ENCODE measurements around the gene SFRP2. TPM values are rescaled to one million over a fixed set of nuclear protein-coding genes. Genes with fewer than 3 reads are reported as not detected.

SFRP2 gene
- total RNA-seq, 1 experiment from 2014 or later: 0.26 TPM

- no peaks in the 10 kb centered on the region for H3K4me1 ChIP-seq (ENCODE audit: control insufficient read depth, insufficient read depth, low read length)
- ChIA-PET POLR2A (no interaction called here), CTCF (no interaction called here)
- no peaks in the 10 kb centered on the region for H3K9me3 ChIP-seq (ENCODE audit: control insufficient read depth, insufficient read depth, low read depth, low read length)
- peaks cover 6% of the 10 kb centered on the region for H3K27me3 ChIP-seq (ENCODE audit: control insufficient read depth, insufficient read depth, low read length)
- ATAC-seq: no peak
- intact Hi-C loops (cut with micrococcal nuclease; ENCODE audit: unreplicated experiment) (loop anchor here (10.0 kb wide), 1 partner anchor 216 kb away; no protein-coding TSS in a partner anchor), in situ Hi-C loops (cut with HindIII; ENCODE audit: low pct_unique_long_range_greater_than_20kb, low sequenced_read_pairs) (no loop called here)
- TF ChIP-seq SIN3A (IDR thresholded peaks at IDR 0.05; ENCODE audit: borderline replicate concordance, insufficient read depth, low read depth, low read length) (no peak), TCF7L2 (IDR thresholded peaks at IDR 0.05; ENCODE audit: low read depth, low read length) (no peak), POLR2AphosphoS5 (IDR thresholded peaks at IDR 0.05; ENCODE audit: low read depth, low read length) (no peak), REST (IDR thresholded peaks at IDR 0.05; ENCODE audit: insufficient read depth in 1 of 2, low read depth in 2 of 2, low read length in 1 of 2) (no peak), CTCF (IDR thresholded peaks at IDR 0.05) (no peak)
- DNase-seq (ENCODE audit: low read depth, low spot score): no peak
- no peak overlapping the region for H3K27ac ChIP-seq (ENCODE audit: low read length)
- no TSS peak for BruUV-seq (replicated peaks)
- H3K36me3 ChIP-seq (ENCODE audit: control insufficient read depth, insufficient read depth, low read length): no peaks in the 10 kb centered on the region; the same call in 1 of the 2 replicates
- H3K4me3 ChIP-seq (ENCODE audit: low read depth in 2 of 2, low read length in 2 of 2): no peak overlapping the region
These were observed 10.2 kb upstream of the SFRP2 start for GRCh38 chr4:153798901-153799693.

DNA sequence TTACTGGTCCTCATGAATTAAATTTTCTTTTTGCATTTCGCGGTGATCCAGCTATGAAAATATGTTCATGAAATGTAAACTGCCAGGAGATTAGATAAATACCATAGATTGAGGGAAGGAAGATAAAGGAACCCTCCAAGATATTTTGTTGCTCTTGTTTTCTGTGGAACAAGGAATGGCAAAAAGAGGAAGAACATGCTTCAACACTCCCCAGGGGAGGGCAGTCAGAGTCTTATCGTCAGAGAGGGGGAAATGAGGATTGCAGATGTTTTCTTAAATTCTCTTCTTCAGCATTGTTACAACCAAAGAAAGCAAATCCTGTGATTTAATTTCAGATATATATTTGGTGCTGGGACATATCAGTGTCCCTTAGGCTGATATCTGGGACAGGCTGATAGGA lies 9.5 kb upstream of the SFRP2 start:
- Histone ChIP-seq H3K36me3 (ENCODE audit: control insufficient read depth, insufficient read depth, low read length) (no peaks in the 10 kb centered on the region; the same call in 1 of the 2 replicates), H3K4me1 (ENCODE audit: control insufficient read depth, insufficient read depth, low read length) (no peaks in the 10 kb centered on the region), H3K27ac (ENCODE audit: low read length) (no peak overlapping the region), H3K27me3 (ENCODE audit: control insufficient read depth, insufficient read depth, low read length) (peaks cover 6% of the 10 kb centered on the region), H3K9me3 (ENCODE audit: control insufficient read depth, insufficient read depth, low read depth, low read length) (no peaks in the 10 kb centered on the region), H3K4me3 (ENCODE audit: low read depth in 2 of 2, low read length in 2 of 2) (no peak overlapping the region)
- DNase-seq (ENCODE audit: low read depth, low spot score) (no peak), ATAC-seq (no peak)
- no TSS peak for BruUV-seq (replicated peaks)
- intact Hi-C loops (cut with micrococcal nuclease; ENCODE audit: unreplicated experiment): loop anchor here (10.0 kb wide), 1 partner anchor 216 kb away; no protein-coding TSS in a partner anchor
- in situ Hi-C loops (cut with HindIII; ENCODE audit: low pct_unique_long_range_greater_than_20kb, low sequenced_read_pairs): no loop called here
- no peak for TF ChIP-seq TCF7L2 (IDR thresholded peaks at IDR 0.05; ENCODE audit: low read depth, low read length)
- TF ChIP-seq POLR2AphosphoS5 (IDR thresholded peaks at IDR 0.05; ENCODE audit: low read depth, low read length): no peak
- TF ChIP-seq REST (IDR thresholded peaks at IDR 0.05; ENCODE audit: insufficient read depth in 1 of 2, low read depth in 2 of 2, low read length in 1 of 2): no peak
- no peak for TF ChIP-seq SIN3A (IDR thresholded peaks at IDR 0.05; ENCODE audit: borderline replicate concordance, insufficient read depth, low read depth, low read length)
- no peak for TF ChIP-seq CTCF (IDR thresholded peaks at IDR 0.05)
- ChIA-PET CTCF (no interaction called here), POLR2A (no interaction called here)
